ENCODE data around the gene ZBED3.

The ZBED3 gene

GRCh38 chr5:77030097-77031071 is 56.7 kb downstream of the ZBED3 start, which contains the start of gene AGGF1:
Gene AGGF1 (plus strand): TSS chr5:77030404. CDS start chr5:77030767, 363 bp downstream.
- peak within 1 kb of the TSS; percentile 94 for H3K4me3 ChIP-seq
- H3K27ac ChIP-seq = peak within 1 kb of the TSS; percentile 79 to 95
- peak; percentile 94 for DNase-seq (ENCODE audit: low spot score)
- no peak for TF ChIP-seq CTCF (IDR thresholded peaks at IDR 0.05)

GRCh38 chr5:77029376-77029885 is 57.7 kb downstream of the ZBED3 start:
- DNase-seq (ENCODE audit: low spot score) = no peak
- peak overlapping the region in 1 of 2 donors; percentile 95 for H3K27ac ChIP-seq

GRCh38 chr5:77028631-77029375 is 58.3 kb downstream of the ZBED3 start:
- Histone ChIP-seq H3K4me3 (no peak overlapping the region), H3K27ac (no peak overlapping the region)
- DNase-seq (ENCODE audit: low spot score) = no peak
- TF ChIP-seq CTCF (IDR thresholded peaks at IDR 0.05) = no peak

More at GRCh38 chr5:77029376-77029885, 57.7 kb downstream of the ZBED3 start:
- no peak for TF ChIP-seq CTCF (IDR thresholded peaks at IDR 0.05)
- peak overlapping the region; percentile 94 for H3K4me3 ChIP-seq

- H3K4me3 ChIP-seq = no peak overlapping the region
- no peak for DNase-seq (ENCODE audit: low spot score)
- no peak overlapping the region for H3K27ac ChIP-seq
- no peak for TF ChIP-seq CTCF (IDR thresholded peaks at IDR 0.05)
Measured at GRCh38 chr5:77024490-77024889, 62.6 kb downstream of the ZBED3 start.

- no peak for DNase-seq (ENCODE audit: low spot score)
- H3K27ac ChIP-seq = no peak overlapping the region
- no peak for TF ChIP-seq CTCF (IDR thresholded peaks at IDR 0.05)
- H3K4me3 ChIP-seq = no peak overlapping the region
Measured at GRCh38 chr5:77022511-77023417, 64.3 kb downstream of the ZBED3 start.
